Naive thymus-derived CD4-positive, alpha-beta T cell (primary cell): ENCODE data around the gene TTI1. TPM values are rescaled to one million over a fixed set of nuclear protein-coding genes. Genes with fewer than 3 reads are reported as not detected.

Experiments
- ATAC-seq: fragments of 150-1000 bp; cut with Tn5 transposase; 2 replicates; pipeline ENCODE4 v1.10.0; 2021; ENCODE audit warnings: mild to moderate bottlenecking, moderate library complexity
- CTCF ChIA-PET: fragments of 350-600 bp; sonication (Branson Sonifier 250); formaldehyde crosslinking; loops from one replicate; lab custom pipeline; 2021; ENCODE audit warnings: antibody characterized with exemption; lab: Charles Lee
- POLR2A ChIA-PET: fragments of 350-600 bp; sonication (Branson Sonifier 250); formaldehyde crosslinking; loops from one replicate; lab custom pipeline; 2021; ENCODE audit warnings: antibody characterized with exemption, inconsistent platforms; lab: Charles Lee
- DNase-seq, 9 donors: peaks; one replicate each; pipeline versions ENCODE4 v3.0.0 to v3.0.0-alpha.2; 2020 to 2022; ENCODE audit warnings: mixed read lengths in 1 of 9
- H3K27ac ChIP-seq: one replicate; pipeline ENCODE4 v1.7.0; 2013; ENCODE audit warnings: mild to moderate bottlenecking, low read depth, low read length, moderate library complexity
- H3K27me3 ChIP-seq, 2 donors: one replicate each; pipeline ENCODE4 v1.7.0; 2013; ENCODE audit warnings: low read length in 2 of 2, mild to moderate bottlenecking in 2 of 2, moderate library complexity in 2 of 2; ENCODE audit not compliant: control insufficient read depth in 2 of 2, insufficient read depth in 2 of 2
- H3K36me3 ChIP-seq, 3 experiments: 1 replicate in 2 of 3; 2 replicates in 1 of 3; pipeline ENCODE4 v1.7.0; 2013; ENCODE audit warnings: low read length in 3 of 3, mild to moderate bottlenecking in 3 of 3, moderate library complexity in 1 of 3; ENCODE audit not compliant: insufficient read depth in 3 of 3, control insufficient read depth in 2 of 3
- H3K4me1 ChIP-seq, 2 donors: one replicate each; pipeline ENCODE4 v1.7.0; 2013; ENCODE audit warnings: low read length in 2 of 2, mild to moderate bottlenecking in 2 of 2, moderate library complexity in 1 of 2; ENCODE audit not compliant: control insufficient read depth in 2 of 2, insufficient read depth in 2 of 2
- H3K4me3 ChIP-seq: 2 replicates; pipeline ENCODE4 v1.7.0; 2013; ENCODE audit warnings: mild to moderate bottlenecking, low read length
- H3K9me3 ChIP-seq, 3 experiments: 1 replicate in 2 of 3; 2 replicates in 1 of 3; pipeline ENCODE4 v1.7.0; 2013; ENCODE audit warnings: low read length in 3 of 3; ENCODE audit not compliant: control insufficient read depth in 2 of 3
- H3K27ac Mint-ChIP-seq, 9 donors: one replicate each; pipeline ENCODE4 v1.8.0; 2020 to 2022; ENCODE audit warnings: mixed read lengths in 9 of 9, mild to moderate bottlenecking in 8 of 9, moderate library complexity in 5 of 9, inconsistent platforms in 2 of 9
- H3K27me3 Mint-ChIP-seq, 5 donors: one replicate each; pipeline ENCODE4 v1.8.0; 2021 to 2022; ENCODE audit warnings: mixed read lengths in 5 of 5, mild to moderate bottlenecking in 1 of 5
- H3K36me3 Mint-ChIP-seq, 5 donors: one replicate each; pipeline ENCODE4 v1.8.0; 2020 to 2022; ENCODE audit warnings: mixed read lengths in 5 of 5, mild to moderate bottlenecking in 3 of 5, inconsistent platforms in 1 of 5
- H3K4me1 Mint-ChIP-seq, 7 donors: one replicate each; pipeline ENCODE4 v1.8.0; 2020 to 2022; ENCODE audit warnings: mixed read lengths in 7 of 7, mild to moderate bottlenecking in 3 of 7, inconsistent platforms in 1 of 7
- H3K4me3 Mint-ChIP-seq, 10 donors: one replicate each; pipeline ENCODE4 v1.8.0; 2020 to 2022; ENCODE audit warnings: mild to moderate bottlenecking in 10 of 10, mixed read lengths in 10 of 10, moderate library complexity in 6 of 10, inconsistent platforms in 2 of 10
- H3K9me3 Mint-ChIP-seq, 11 donors: one replicate each; pipeline ENCODE4 v1.8.0; 2020 to 2022; ENCODE audit warnings: mixed read lengths in 11 of 11, mild to moderate bottlenecking in 4 of 11, inconsistent platforms in 1 of 11, moderate library complexity in 1 of 11
- intact Hi-C, 2 donors: fragments of 100-400 bp; cut with micrococcal nuclease; formaldehyde crosslinking; loops; one replicate each; pipeline ENCODE4 v1.15.1; 2023
- polyA plus RNA-seq, 2 donors: library from polyadenylated mRNA; unstranded; fragments of 300-500 nt; fragmentation: Illumina TruSeq; gene quantifications; one replicate each; pipeline ENCODE4 v1.2.3, GENCODE V29; 2021
- total RNA-seq, 6 experiments: library from RNA in 5 of 6; stranded (reverse) in 5 of 6; gene quantifications; 1 replicate in 5 of 6; 2 replicates in 1 of 6; pipeline ENCODE4 v1.2.3 and lab custom pipeline; 2021 to 2026

The TTI1 gene
- total and polyA plus RNA-seq, 7 experiments from 2014 or later = 15.0 to 29.8 (median 25.0) TPM

GRCh38 chr20:37997516-37997915, 35.7 kb downstream of the TTI1 start:
- H3K27ac ChIP-seq = no peak overlapping the region
- intact Hi-C loops = no loop called here
- DNase-seq = no peak
- CTCF ChIA-PET = no interaction called here
- Mint-ChIP-seq H3K27ac (no peak overlapping the region), H3K4me1 (peaks cover 0 to 13% (median 12%) of the 10 kb centered on the region in 7 donors), H3K9me3 (no peaks in the 10 kb centered on the region), H3K4me3 (no peak overlapping the region), H3K36me3 (peaks cover 24 to 68% (median 35%) of the 10 kb centered on the region in 5 donors), H3K27me3 (no peaks in the 10 kb centered on the region)
- peaks cover 6 to 84% (median 6%) of the 10 kb centered on the region in 3 experiments for H3K36me3 ChIP-seq
- no peaks in the 10 kb centered on the region for H3K27me3 ChIP-seq
- H3K4me1 ChIP-seq = no peaks in the 10 kb centered on the region
- ATAC-seq = no peak
- no peaks in the 10 kb centered on the region for H3K9me3 ChIP-seq
- no peak overlapping the region for H3K4me3 ChIP-seq
- POLR2A ChIA-PET = no interaction called here

GRCh38 chr20:37995856-37996605, 37.2 kb downstream of the TTI1 start:
- Histone ChIP-seq H3K4me1 (no peaks in the 10 kb centered on the region), H3K36me3 (peaks cover 6 to 78% (median 6%) of the 10 kb centered on the region in 3 experiments), H3K9me3 (no peaks in the 10 kb centered on the region), H3K4me3 (no peak overlapping the region), H3K27me3 (no peaks in the 10 kb centered on the region), H3K27ac (no peak overlapping the region)
- H3K4me1 Mint-ChIP-seq = peaks cover 0 to 11% (median 3%) of the 10 kb centered on the region in 7 donors
- CTCF ChIA-PET = interaction anchor here (1.0 kb wide), 1 partner anchor 12 kb away, joined by 5 read pairs; no protein-coding TSS in a partner anchor
- intact Hi-C loops = no loop called here
- peak overlapping the region in 1 of 9 donors; percentile 63 for H3K27ac Mint-ChIP-seq
- peaks cover 22 to 66% (median 23%) of the 10 kb centered on the region in 5 donors for H3K36me3 Mint-ChIP-seq
- POLR2A ChIA-PET = no interaction called here
- no peak overlapping the region for H3K4me3 Mint-ChIP-seq
- no peaks in the 10 kb centered on the region for H3K27me3 Mint-ChIP-seq
- no peak for DNase-seq
- ATAC-seq = no peak
- no peaks in the 10 kb centered on the region for H3K9me3 Mint-ChIP-seq

- Mint-ChIP-seq H3K4me3 (no peak overlapping the region), H3K36me3 (peaks cover 18 to 70% (median 20%) of the 10 kb centered on the region in 5 donors), H3K4me1 (peaks cover 0 to 26% (median 15%) of the 10 kb centered on the region in 7 donors), H3K27me3 (no peaks in the 10 kb centered on the region), H3K9me3 (no peaks in the 10 kb centered on the region), H3K27ac (peak overlapping the region in 1 of 9 donors; percentile 24)
- Histone ChIP-seq H3K4me1 (no peaks in the 10 kb centered on the region), H3K27ac (no peak overlapping the region), H3K36me3 (peaks cover 6 to 66% (median 6%) of the 10 kb centered on the region in 3 experiments), H3K27me3 (no peaks in the 10 kb centered on the region), H3K9me3 (no peaks in the 10 kb centered on the region), H3K4me3 (no peak overlapping the region)
- intact Hi-C loops = no loop called here
- POLR2A ChIA-PET = interaction anchor here (0.6 kb wide), 1 partner anchor 17 kb away, joined by 5 read pairs; no protein-coding TSS in a partner anchor
- CTCF ChIA-PET = no interaction called here
- DNase-seq (no peak), ATAC-seq (no peak)
Observed at GRCh38 chr20:37994512-37994911, 38.7 kb downstream of the TTI1 start.

GRCh38 chr20:37992802-37993409, 40.4 kb downstream of the TTI1 start:
- DNase-seq (peak in 5 of 9 donors; percentile 2 to 20 (median 18)), ATAC-seq (peak; percentile 42)
- peaks cover 6 to 62% (median 6%) of the 10 kb centered on the region in 3 experiments for H3K36me3 ChIP-seq
- ChIA-PET POLR2A (no interaction called here), CTCF (interaction anchor here (0.5 to 0.6 kb wide), 3 partner anchors 74 to 621 kb away, joined by 3 to 4 read pairs (median 3); no protein-coding TSS in a partner anchor)
- H3K4me1 ChIP-seq = no peaks in the 10 kb centered on the region
- H3K36me3 Mint-ChIP-seq = peaks cover 18 to 73% (median 25%) of the 10 kb centered on the region in 5 donors
- no peaks in the 10 kb centered on the region for H3K27me3 ChIP-seq
- no peak overlapping the region for H3K4me3 ChIP-seq
- no peaks in the 10 kb centered on the region for H3K9me3 ChIP-seq
- H3K27me3 Mint-ChIP-seq = no peaks in the 10 kb centered on the region
- H3K27ac Mint-ChIP-seq = peak overlapping the region in 2 of 9 donors; percentile 12 to 38
- H3K9me3 Mint-ChIP-seq = no peaks in the 10 kb centered on the region
- H3K4me3 Mint-ChIP-seq = no peak overlapping the region
- no peak overlapping the region for H3K27ac ChIP-seq
- intact Hi-C loops = loop anchor here in 1 of 2 donors (2.0 kb wide), 1 partner anchor 376 kb away; no protein-coding TSS in a partner anchor
- H3K4me1 Mint-ChIP-seq = peaks cover 0 to 32% (median 16%) of the 10 kb centered on the region in 7 donors

GRCh38 chr20:37991908-37992307, 41.3 kb downstream of the TTI1 start:
- H3K27ac Mint-ChIP-seq = peak overlapping the region in 1 of 9 donors; percentile 84
- peaks cover 15 to 72% (median 20%) of the 10 kb centered on the region in 5 donors for H3K36me3 Mint-ChIP-seq
- intact Hi-C loops = loop anchor here in 1 of 2 donors (2.0 kb wide), 1 partner anchor 375 kb away; no protein-coding TSS in a partner anchor
- H3K4me3 ChIP-seq = no peak overlapping the region
- H3K36me3 ChIP-seq = peaks cover 6 to 57% (median 6%) of the 10 kb centered on the region in 3 experiments
- ChIA-PET CTCF (interaction anchor here (0.6 kb wide), 1 partner anchor 10 kb away, joined by 5 read pairs; no protein-coding TSS in a partner anchor), POLR2A (interaction anchor here (0.6 kb wide), 1 partner anchor 40 kb away, joined by 3 read pairs; no protein-coding TSS in a partner anchor)
- H3K9me3 ChIP-seq = no peaks in the 10 kb centered on the region
- no peak for ATAC-seq
- no peaks in the 10 kb centered on the region for H3K9me3 Mint-ChIP-seq
- no peak overlapping the region for H3K27ac ChIP-seq
- no peaks in the 10 kb centered on the region for H3K27me3 Mint-ChIP-seq
- no peak for DNase-seq
- peaks cover 0 to 32% (median 16%) of the 10 kb centered on the region in 7 donors for H3K4me1 Mint-ChIP-seq
- no peaks in the 10 kb centered on the region for H3K4me1 ChIP-seq
- H3K27me3 ChIP-seq = no peaks in the 10 kb centered on the region
- H3K4me3 Mint-ChIP-seq = no peak overlapping the region

DNA sequence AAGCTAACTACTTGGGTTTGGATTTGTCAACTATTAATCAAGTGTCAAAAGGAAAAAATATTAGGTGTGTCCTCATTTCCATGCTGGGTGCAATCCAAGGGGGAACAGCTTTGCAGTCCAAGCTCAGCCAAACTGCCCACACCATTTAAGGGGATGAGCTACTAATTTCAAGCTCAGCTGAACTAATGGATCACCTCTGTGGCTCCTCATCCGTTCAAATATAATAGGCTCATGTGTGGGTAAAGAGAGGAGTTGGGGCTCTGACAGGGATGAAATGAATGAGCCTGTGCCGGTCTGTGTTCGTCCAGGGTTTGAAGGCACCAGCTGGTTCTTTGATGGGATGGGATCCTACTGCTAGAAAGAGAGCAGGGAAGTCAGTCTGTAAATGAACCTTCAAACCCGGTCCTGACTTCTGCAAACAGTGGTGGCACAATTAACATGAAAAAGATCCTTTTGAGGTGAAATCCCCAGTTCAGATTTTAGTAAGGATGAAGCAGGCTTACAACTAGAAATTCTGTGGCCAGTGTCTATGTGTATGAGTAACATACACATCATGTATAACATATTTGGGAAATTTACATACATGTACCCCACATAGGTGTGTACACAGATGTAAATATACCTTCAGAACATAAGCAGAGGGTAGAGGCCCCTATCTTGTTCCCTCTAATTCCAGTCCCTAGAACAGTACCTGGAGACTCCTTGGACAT, 41.9 kb downstream of the TTI1 start:
- Mint-ChIP-seq H3K27ac (peak overlapping the region in 4 of 9 donors; percentile 15 to 84 (median 60)), H3K36me3 (peaks cover 15 to 73% (median 19%) of the 10 kb centered on the region in 5 donors), H3K9me3 (no peaks in the 10 kb centered on the region), H3K27me3 (no peaks in the 10 kb centered on the region), H3K4me3 (peak overlapping the region in 1 of 10 donors; percentile 76), H3K4me1 (peaks cover 0 to 32% (median 16%) of the 10 kb centered on the region in 7 donors)
- intact Hi-C loops = no loop called here
- ChIA-PET CTCF (interaction anchor here (0.6 kb wide), 1 partner anchor 11 kb away, joined by 5 read pairs; no protein-coding TSS in a partner anchor), POLR2A (interaction anchor here (0.6 kb wide), 1 partner anchor 41 kb away, joined by 3 read pairs; no protein-coding TSS in a partner anchor)
- Histone ChIP-seq H3K36me3 (peaks cover 3 to 57% (median 6%) of the 10 kb centered on the region in 3 experiments), H3K27ac (no peak overlapping the region), H3K9me3 (no peaks in the 10 kb centered on the region), H3K4me1 (no peaks in the 10 kb centered on the region), H3K4me3 (no peak overlapping the region), H3K27me3 (no peaks in the 10 kb centered on the region)
- ATAC-seq = no peak
- DNase-seq = no peak
